SK-N-SH treated with all-trans-retinoic acid at 6 μM for 48 hours (cell line): Measurements from ENCODE around the gene ARID3A.

Experiments
- ARNTL ChIP-seq: fragments of 450-650 bp; formaldehyde crosslinking; IDR thresholded peaks from 2 replicates; pipeline ENCODE4 v1.5.0; 2020; ENCODE audit warnings: low read depth, mild to moderate bottlenecking, moderate library complexity, borderline replicate concordance
- BACH2 ChIP-seq: fragments of 250-450 bp; sonication (Bioruptor Pico); IDR thresholded peaks from 2 replicates; pipeline ENCODE4 v1.9.0; 2021; ENCODE audit warnings: mild to moderate bottlenecking, borderline replicate concordance
- CSRNP3 ChIP-seq: fragments of 250-450 bp; sonication (Bioruptor Pico); IDR thresholded peaks from 2 replicates; pipeline ENCODE4 v1.5.1; 2021; ENCODE audit warnings: mild to moderate bottlenecking, moderate library complexity
- OSR1 ChIP-seq: fragments of 250-450 bp; sonication (Bioruptor Pico); IDR thresholded peaks from 2 replicates; pipeline ENCODE4 v1.8.0; 2022; ENCODE audit warnings: moderate library complexity, mild to moderate bottlenecking, inconsistent platforms
- RARB ChIP-seq: fragments of 250-450 bp; sonication (Bioruptor Pico); IDR thresholded peaks from 2 replicates; pipeline ENCODE4 v1.8.0; 2021; ENCODE audit warnings: mild to moderate bottlenecking, moderate library complexity
- ZFP30 ChIP-seq: fragments of 450-650 bp; formaldehyde crosslinking; IDR thresholded peaks from 2 replicates; pipeline ENCODE4 v1.5.0; 2022; ENCODE audit warnings: mild to moderate bottlenecking, moderate library complexity
- TF ChIP-seq, protein P1 (sequence below): fragments of 250-450 bp; sonication (Bioruptor Pico); IDR thresholded peaks from 2 replicates; pipeline ENCODE4 v1.8.0; 2020; ENCODE audit warnings: mild to moderate bottlenecking, moderate library complexity, borderline replicate concordance

- no peak for TF ChIP-seq OSR1 (CRISPR knock-in tag)
- TF ChIP-seq CSRNP3 (CRISPR knock-in tag) = no peak
- TF ChIP-seq RARB (CRISPR knock-in tag) = no peak
- no peak for TF ChIP-seq BACH2 (CRISPR knock-in tag)
- TF ChIP-seq ARNTL (CRISPR knock-in tag) = no peak
- TF ChIP-seq ZFP30 = no peak
- TF ChIP-seq, protein P1, sequence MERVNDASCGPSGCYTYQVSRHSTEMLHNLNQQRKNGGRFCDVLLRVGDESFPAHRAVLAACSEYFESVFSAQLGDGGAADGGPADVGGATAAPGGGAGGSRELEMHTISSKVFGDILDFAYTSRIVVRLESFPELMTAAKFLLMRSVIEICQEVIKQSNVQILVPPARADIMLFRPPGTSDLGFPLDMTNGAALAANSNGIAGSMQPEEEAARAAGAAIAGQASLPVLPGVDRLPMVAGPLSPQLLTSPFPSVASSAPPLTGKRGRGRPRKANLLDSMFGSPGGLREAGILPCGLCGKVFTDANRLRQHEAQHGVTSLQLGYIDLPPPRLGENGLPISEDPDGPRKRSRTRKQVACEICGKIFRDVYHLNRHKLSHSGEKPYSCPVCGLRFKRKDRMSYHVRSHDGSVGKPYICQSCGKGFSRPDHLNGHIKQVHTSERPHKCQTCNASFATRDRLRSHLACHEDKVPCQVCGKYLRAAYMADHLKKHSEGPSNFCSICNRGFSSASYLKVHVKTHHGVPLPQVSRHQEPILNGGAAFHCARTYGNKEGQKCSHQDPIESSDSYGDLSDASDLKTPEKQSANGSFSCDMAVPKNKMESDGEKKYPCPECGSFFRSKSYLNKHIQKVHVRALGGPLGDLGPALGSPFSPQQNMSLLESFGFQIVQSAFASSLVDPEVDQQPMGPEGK (CRISPR knock-in tag) = no peak
These were observed 54.5 kb downstream of the ARID3A start for GRCh38 chr19:980133-980998.
